ENCODE results near the gene GYS2.

- TF ChIP-seq CTCF (IDR thresholded peaks at IDR 0.05) (no peak), POLR2A (IDR thresholded peaks at IDR 0.05) (no peak)
These were observed 44.4 kb upstream of the GYS2 start for GRCh38 chr12:21649034-21649433.

All from uterus (tissue), 2 donors.